ENCODE measurements around the gene DENND4A.
A peak's percentile ranks its signal among the peaks of the same experiment; 100 is the strongest.
"Not testable (repeated sequence)": the region's sequence is repeated elsewhere in the genome, so short reads cannot be mapped to it uniquely, and the experiment has no call there.

Gene DENND4A

DNA sequence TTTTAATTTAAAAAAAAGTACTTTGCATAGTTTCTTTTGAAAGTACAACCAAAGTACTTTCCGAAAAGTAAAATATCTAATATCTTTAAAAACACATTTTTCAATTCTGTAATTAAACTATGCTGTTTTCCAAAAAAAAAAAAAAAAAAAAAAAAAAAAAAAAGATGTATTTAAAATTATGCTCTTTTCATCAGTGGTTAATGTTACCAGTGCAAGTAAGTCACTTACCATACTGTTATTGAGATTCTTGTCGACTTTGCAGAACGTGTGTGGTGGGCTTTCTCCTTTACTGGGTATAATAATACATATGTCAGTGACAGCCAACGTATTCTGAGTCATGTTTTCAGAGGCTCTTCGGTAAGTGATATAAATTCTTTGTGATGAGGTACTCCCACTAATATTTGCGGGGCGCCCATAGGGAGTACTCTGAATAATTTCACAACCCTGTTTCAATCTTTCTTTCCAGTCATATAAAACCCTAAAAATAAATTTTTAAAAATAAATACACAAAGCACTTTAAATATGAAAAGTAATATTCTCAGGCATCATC lies 39.9 kb downstream of the DENND4A start:
- FAIRE-seq: no peak

DNA sequence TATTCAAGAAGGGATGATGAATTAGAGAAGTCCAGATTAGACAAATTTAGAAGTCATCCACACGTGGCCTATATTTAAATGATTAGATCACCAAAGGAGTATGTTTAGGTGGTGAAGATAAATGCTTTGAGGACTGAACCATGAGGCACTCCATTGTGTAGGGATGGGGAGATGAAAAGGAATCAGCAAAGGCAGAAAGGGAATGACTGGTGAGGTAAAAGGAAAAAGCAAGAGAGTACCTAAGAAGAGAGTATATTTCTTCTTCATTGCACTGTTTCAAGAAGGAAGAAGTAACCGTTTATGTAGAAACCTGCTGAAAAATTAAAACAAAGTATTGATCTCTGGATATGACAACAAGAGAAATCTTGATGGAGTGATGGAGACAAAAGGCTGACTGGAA lies 40.7 kb downstream of the DENND4A start:
- no peak for FAIRE-seq

DNA sequence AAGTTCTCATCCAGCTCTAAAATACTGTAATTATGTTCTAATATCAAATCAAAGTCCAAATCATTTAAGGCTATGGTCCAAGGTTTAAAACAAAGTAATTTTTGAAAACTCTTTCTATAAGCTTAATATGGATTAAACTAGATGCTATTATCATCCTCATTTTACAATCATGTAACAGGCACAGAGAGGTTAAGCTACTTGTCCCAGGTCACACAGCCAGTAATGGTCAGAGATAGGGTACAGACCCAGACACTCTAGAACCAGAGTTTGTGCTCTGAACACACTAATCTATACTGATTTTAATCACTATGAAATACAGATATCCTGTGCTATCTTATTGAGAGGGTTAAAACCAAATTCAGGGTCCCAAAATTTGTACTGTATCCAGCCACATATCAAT lies 44.8 kb downstream of the DENND4A start:
- no peak for FAIRE-seq

DNA sequence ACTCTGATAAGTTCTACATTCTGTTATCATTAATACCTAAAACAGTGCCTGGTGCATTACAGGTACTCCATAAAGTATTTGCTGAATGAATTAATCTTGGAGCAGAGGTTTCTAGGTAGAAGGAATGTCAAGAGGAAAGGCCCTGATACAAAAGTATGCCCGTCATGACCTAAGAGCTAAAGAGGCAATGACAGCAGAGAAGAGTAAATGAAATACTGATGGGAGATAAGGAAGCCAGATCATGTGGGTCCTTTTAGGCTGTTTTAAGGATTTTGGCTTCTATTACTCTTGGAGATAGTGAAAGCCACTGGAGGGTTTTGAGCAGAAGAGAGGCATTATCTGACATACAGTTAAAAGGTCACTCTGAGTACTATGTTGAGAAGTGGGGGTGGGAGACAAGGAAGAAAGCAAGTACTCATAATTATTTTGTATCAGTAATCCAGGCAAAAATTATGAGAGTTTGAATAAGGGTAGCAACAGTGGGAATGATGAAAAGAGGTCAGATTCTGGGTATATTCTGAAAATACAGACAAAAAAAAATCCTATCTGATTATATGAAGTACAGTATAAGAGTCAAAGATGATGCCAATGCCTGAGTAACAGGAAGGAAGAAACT lies 48.3 kb downstream of the DENND4A start:
- FAIRE-seq: no peak

DNA sequence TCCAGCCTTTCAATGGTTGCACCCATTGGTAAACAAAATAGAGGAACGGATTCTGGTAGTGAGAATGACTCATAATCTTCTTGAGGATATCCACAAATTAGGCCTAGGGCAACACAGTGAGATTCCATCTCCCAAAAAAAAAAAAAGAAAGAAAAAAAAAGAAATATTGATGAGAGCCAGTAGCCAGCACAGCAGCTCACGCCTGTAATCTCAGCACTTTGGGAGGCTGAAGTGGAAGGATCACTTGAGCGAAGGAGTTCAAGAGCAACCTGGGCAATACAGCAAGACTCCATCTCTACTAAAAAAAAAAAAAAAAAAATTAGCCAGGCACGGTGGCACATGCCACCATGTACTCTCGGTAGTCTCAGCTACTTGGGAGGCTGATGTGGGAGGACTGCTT lies 51.9 kb downstream of the DENND4A start:
- FAIRE-seq: no peak

DNA sequence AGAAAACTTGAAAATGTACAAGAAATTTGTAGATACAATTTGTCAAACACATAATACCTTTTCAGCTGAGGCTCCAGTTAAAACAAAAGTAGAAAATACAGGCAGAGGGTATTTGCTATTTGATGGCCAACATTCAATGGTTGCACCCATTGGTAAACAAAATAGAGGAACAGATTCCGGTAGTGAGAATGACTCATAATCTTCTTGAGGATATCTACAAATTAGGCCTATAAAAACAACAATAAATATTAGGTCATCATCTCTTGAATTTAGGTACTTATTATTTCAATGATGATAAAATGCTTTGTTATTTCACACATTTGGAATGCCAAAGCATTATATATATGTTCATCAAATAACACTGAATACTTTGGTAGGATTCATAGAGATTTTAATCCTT lies 53.4 kb downstream of the DENND4A start:
- no peak for FAIRE-seq

DNA sequence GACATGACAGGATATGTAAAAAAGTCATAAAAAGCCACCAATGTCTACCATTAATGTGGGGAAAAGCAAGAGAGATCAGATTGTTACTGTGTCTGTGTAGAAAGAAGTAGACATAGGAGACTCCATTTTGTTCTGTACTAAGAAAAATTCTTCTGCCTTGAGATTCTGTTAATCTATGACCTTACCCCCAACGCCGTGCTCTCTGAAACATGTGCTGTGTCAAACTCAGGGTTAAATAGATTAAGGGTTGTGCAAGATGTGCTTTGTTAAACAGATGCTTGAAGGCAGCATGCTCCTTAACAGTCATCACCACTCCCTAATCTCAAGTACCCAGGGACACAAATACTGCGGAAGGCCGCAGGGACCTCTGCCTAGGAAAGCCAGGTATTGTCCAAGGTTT lies 58.5 kb downstream of the DENND4A start:
- FAIRE-seq: not testable (repeated sequence)

DNA sequence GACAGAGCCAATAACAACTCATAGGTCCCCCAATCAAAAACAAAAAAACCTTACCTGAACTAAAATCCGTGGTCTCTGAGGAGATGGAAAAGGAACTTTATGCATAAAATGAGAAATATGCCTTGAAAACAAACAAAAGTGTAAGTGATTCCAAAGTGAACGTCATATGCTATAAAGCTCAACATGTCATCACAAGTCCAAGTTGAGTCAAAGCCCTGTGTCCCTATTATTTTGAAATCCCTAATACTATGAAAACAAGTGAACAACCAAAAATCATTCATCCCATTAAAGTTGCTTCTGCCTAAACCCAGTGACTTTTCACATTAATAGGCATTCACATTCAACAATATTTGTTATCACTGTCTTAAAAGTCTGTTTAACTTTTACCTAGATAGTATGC lies 59.4 kb downstream of the DENND4A start:
- FAIRE-seq: no peak

DNA sequence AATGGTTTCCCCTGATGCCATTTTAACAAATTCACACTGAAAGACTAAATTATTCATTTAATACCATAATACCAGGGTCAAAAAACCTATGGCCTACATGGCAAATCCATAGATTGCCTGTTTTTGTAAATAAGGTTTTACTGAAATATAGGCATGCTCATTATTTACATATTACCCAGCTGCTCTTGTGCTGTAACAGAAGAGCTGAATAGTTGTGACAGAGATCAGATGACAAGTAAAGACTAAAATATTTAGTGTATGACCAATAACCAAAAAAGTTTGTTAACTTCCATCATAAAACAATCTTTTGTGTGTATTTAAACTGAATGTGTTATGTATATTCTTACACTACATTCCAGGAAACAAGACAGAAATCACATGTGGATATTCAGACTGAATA lies 60.2 kb downstream of the DENND4A start:
- no peak for FAIRE-seq

DNA sequence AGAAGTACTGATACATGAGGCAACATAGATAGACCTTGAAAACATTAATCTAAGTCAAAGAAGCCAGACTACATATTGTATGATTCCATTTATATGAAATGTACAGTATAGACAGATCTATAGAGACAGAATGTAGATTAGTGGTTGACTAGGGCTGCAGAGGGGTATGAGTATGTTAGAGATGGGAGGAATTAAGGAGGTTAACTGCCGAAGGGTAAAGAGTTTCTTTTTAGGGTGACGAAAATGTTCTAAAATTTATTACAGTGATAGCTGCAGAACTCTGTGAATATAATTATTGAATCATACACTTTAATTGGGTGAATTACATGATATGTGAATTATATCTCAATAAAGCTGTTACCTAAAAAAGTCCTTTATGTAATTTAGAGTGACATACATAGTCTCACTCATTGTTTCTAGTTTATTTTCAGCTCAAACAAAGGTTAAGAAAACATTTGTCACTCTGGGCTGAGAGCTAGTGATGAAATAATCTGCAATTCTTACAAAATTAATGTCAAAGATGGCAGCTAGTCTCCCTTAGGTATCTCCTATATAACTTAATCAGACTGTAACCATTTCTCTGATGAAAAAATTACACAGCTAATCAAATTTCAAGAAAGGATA lies 61.4 kb downstream of the DENND4A start:
- FAIRE-seq: no peak

DNA sequence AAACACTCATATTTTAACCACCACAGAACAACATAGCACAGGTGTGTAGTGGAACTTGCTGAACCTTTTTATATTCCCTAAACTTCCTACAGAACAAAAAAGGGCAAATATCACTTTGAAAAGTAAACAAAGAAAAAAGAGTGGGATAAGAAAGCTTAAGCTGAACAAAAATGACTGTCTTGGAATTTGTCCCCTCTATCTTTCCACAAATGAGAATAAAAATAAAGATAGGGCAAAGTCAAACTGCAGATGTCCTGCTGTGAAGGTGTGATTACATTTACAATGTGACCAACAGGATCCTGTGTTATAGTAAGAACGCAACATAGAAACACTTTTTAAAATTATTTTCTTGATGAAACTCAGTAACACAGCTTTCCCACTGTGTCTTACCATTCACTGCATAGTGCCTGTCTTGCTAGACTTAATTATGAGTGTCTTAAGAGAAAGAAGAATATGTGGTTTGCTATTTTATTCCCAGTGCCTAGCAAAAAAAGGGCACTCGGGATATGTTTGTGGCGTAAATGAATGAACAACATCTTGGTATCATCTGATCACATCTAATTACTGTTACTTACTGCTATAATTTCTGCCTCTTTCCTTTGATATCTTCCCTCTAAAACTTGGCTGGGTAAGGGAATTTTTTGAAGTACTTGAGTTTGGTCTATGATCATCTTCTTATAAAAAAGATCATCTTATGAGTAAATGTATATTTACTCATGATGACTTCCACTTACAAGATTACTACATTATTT lies 67.5 kb downstream of the DENND4A start:
- no peak for FAIRE-seq

DNA sequence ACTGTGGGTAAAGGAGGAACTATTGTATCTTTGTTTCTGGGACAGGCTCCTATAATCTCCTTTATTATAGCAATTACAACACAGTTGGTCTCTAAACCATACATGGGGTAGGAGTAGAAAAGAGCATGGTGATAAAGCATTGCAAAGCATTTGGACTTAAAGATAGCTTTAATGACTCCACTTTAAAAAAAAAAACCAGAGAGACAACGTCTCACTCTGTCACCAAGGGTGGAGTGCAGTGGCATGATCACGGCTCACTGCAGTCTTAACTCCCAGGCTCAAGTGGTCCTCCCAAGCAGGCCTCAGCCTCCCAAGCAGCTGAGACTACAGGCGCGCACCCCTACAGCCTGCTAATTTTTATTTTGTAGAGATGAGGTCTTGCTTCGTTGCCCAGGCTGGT lies 68.2 kb downstream of the DENND4A start:
- FAIRE-seq: no peak

DNA sequence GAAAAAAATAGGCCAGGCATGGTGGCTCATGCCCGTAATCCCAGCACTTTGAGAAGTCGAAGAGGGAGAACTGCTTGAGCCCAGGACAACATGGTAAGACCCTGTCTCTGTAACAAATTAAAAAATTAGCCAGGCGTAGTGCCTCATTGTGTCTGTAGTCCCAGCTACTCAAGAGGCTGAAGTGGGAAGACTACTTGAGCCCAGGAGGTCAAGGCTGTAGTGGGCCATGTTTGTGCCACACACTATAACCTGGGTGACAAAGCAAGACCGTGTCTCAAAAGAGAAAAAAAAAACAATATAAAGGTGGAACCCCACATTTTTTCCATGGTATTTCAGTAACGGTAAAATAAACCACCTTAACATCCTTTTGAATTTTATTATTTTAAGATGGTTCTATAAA lies 69.9 kb downstream of the DENND4A start:
- FAIRE-seq: no peak

DNA sequence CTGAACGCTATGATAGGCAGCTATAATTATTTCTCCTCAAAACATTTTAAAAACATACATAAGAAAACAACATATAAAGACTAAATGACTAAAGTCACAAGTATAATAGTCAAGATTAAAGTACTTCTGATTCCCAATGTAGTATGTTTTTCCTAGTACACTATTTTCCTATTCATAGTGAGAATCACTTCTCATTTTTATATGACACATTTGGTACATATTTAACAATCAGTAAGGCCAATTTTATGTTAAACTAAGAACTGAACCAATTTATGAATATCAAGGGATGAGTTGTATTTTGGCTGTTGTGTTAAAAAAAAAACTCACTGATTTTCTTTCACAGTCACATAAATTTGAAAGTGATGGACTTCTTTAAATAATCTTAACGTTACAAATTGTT lies 79.7 kb downstream of the DENND4A start:
- no peak for FAIRE-seq

DNA sequence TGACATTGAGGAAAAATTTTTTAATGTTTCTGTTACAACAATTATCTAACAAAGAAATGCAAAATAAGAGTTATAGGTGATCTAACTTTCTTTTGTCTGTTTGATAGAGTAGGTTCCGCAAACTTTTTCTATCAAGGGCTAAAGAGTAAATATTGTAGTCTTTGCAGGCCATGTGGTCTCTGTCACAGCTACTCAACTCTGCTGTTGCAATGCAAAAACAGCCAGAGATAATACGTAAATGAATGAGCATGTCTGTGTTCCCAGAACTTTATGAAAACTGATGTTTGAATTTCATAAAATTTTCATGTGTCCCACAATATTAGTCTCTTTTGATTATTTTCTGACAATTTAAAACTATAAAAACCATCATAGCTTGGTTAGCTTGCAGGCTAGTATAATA lies 97.0 kb downstream of the DENND4A start:
- peak; percentile 35 for FAIRE-seq

DNA sequence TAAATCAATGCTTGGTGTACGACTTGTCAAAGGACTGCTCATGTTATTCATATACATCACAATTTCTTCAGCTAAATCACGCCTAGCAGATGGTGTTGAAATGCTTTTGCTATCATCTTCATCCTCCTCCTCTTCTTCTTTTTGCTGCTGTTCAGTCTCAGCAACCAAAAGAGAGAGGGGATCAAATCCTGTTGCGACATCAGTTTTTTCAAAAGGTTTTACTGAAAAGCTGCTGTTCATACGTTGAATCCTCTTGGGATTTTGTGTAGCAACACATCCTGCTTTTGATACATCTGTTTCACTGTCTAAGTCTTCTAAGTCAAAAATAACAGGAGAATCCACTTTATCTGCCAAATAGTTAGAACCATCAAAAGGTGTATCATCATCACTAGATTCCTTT lies 101.3 kb downstream of the DENND4A start:
- FAIRE-seq: no peak

DNA sequence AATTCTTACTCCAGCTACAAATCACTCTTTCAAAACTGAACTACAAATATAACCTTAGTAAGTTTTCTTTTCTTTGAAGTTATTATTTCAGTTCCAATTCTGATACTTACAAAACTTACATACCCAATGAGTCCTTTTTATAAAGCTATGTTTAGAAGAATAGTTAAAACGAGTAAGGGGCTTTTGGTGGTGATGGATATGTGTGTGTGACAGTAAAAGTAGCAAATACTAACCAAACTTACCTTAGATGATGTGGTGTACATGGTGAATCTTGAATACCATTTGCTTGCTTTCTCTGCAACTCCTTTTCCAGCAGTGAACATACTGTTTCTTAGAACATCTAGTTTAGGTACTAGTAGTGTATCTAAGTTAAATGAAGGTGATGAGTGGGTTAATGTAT lies 101.9 kb downstream of the DENND4A start:
- FAIRE-seq: no peak

DNA sequence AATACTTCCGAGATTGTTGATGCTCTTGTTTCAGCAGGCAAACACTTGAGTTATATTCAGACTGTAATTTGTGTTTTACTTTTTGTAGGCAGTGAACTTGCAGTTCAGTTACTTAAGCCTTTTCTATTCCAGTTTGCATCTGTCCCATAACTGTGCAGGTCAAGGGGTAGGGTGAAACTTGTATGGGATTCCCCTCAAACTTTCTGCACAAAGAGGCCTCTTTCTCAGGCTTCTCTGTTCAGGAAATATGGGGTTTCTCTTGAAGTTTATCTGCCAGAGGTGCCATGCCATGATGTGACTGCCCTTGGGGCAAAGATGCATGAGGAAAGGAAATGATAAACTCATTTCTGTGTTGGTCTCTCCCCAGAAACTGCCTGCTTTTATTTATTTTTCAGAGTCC lies 103.6 kb downstream of the DENND4A start:
- no peak for FAIRE-seq

DNA sequence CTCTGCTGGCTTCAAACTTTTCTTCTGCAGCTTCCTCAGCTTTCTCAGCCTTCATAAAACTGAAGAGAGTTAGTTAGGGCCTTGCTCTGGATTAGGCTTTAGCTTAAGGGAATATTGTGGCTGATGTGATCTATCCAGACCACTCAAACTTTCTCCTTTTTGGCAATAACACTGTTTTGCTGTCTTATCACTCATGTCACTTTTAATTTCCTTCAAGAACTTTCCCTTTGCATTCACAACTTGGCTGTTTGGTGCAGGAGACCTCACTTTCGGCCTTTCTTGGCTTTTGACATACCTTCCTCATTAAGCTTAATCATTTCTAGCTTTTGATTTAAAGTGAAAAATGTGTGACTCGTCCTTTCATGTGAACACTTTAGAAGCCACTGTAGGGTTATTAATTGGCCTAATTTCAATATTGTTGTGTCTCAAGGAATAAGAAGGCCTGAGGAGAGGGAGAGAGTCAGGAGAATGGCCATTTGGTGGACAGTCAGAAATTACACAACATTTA lies 109.6 kb downstream of the DENND4A start:
- FAIRE-seq: no peak

DNA sequence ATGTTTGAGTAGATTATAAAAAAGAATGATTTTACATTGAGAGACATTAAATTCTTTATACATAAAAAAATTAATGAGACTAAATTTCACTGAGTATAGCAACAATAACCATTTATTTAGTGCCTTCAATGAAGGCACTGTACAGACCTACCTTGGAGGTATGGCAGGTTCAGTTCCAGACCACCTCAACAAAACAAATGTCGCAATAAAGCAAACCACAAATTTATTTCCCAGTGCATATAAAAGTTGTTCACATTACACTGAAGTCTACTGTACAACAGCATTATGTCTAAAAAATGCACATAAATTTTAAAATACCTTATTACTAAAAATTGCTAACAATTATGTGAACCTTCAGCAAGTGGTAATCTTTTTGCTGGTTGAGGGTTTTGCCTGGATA lies 111.5 kb downstream of the DENND4A start:
- no peak for FAIRE-seq

DNA sequence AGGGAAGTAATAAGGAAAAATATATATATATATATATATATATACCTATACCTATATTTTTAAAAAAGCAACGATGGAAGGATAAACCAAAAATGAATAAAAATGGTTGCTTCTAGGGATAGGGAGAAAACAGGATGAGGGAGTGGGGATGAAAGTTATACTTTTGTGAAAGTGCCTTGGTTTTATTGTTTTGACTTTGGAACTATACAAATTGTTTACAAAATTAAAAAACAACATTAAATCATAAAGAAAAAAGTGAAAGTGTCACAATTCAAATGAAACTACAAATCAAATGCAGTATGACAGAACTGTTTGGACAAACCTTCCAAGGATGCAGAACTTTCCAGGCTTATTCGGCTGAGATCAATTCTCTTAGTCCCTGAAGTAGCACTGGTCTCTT lies 116.0 kb downstream of the DENND4A start:
- no peak for FAIRE-seq

DNA sequence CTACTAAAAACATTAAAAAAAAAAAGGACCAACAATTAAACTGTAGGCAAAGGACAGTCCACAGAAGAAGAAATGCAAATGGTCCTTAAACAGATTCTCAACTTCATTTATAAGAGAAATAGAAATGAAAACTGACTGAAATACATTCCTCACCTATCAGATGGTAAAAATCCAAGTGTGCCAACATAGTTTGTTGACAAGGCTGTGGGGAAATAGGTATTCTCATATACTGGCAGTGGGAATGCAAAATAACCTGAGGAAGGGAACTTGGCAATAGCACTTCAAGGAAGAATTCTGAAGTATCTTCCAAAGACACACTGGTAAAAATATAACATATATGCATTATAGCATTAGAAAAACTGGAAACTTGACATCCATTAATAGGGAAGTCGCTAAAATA lies 116.5 kb downstream of the DENND4A start:
- no peak for FAIRE-seq

DNA sequence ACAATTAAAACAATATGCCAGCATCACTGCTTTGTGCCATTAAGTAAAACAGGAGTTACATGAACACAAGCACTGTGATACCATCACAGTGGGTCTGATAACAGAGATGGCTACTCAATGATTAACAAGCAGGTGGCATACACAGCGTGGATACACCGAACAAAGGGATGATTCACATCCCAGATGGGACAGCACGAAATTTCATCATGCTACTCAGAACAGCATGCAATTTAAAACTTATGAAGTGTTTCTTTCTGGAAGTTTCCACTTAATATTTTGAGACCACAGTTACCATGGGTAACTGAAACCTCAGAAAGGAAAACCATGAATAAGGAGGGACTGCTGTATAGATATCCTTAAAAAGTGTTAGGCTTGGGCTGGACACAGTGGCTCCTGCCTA lies 125.8 kb downstream of the DENND4A start:
- no peak for FAIRE-seq

DNA sequence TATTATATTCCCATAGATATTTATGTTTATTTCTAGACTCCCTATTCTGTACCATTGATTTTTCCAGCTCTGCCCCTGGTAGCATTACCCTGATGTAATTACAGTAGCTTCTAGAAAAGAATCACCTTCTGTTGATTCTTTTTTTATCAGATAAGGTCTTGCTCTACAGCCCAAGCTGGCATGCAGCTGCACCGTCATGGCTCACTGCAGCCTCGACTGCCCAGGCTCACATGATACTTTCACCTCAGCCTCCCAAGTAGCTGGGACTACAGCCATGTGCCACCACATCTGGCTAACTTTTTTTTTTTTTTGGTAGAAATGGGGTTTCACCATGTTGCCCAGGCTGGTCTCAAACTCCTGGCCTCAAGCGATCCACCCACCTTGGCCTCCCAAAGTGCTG lies 128.6 kb downstream of the DENND4A start:
- FAIRE-seq: no peak

Data from endometrium (tissue), 2 donors.